Breast epithelium (tissue), 3 donors: ENCODE measurements around the gene NRXN3.

ENCODE experiments used
- POLR2A ChIP-seq: fragments of 450-650 bp; IDR thresholded peaks from one replicate; pipeline ENCODE4 v1.6.1; 2016; ENCODE audit warnings: antibody characterized with exemption, mild to moderate bottlenecking, moderate library complexity
- TF ChIP-seq, protein P1 (sequence below), 3 donors: fragments of 450-650 bp; IDR thresholded peaks; one replicate each; pipeline ENCODE4 v1.5.1; 2016 to 2017; ENCODE audit warnings: antibody characterized with exemption in 3 of 3, mild to moderate bottlenecking in 3 of 3, moderate library complexity in 3 of 3

DNA sequence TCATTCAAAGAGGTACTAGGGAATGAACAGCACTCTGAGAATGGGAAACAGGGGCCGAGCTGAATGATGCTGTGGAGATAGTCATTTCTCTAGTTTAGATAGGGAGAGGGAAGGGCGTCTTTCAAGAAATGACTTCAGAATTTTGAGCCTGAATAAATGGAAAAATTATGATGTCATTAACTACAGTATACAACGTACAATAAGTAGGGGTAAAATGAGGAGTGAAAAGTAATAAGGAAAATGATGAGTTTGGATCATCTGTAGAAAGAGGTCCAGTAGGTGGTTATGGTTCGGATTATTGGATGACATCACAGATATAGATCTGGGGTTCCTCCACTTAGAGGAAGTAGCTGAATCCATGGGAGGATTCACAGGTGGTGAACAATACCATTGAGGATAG is 1081.1 kb downstream of the NRXN3 start:
- TF ChIP-seq POLR2A = no peak
- TF ChIP-seq, protein P1, sequence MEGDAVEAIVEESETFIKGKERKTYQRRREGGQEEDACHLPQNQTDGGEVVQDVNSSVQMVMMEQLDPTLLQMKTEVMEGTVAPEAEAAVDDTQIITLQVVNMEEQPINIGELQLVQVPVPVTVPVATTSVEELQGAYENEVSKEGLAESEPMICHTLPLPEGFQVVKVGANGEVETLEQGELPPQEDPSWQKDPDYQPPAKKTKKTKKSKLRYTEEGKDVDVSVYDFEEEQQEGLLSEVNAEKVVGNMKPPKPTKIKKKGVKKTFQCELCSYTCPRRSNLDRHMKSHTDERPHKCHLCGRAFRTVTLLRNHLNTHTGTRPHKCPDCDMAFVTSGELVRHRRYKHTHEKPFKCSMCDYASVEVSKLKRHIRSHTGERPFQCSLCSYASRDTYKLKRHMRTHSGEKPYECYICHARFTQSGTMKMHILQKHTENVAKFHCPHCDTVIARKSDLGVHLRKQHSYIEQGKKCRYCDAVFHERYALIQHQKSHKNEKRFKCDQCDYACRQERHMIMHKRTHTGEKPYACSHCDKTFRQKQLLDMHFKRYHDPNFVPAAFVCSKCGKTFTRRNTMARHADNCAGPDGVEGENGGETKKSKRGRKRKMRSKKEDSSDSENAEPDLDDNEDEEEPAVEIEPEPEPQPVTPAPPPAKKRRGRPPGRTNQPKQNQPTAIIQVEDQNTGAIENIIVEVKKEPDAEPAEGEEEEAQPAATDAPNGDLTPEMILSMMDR (IDR thresholded peaks at IDR 0.05) = no peak
